Activated CD8-positive, alpha-beta memory T cell treated with anti-CD3 and anti-CD28 coated beads, Interleukin-2, amount 50 U/mL, for 48 hours (primary cell): Measurements from ENCODE around the gene APOD.
"Not testable (repeated sequence)": the region's sequence is repeated elsewhere in the genome, so short reads cannot be mapped to it uniquely, and the experiment has no call there.

ENCODE experiments used
- DNase-seq: peaks from one replicate; pipeline ENCODE4 v3.0.0-alpha.2; 2020

Gene APOD

DNA sequence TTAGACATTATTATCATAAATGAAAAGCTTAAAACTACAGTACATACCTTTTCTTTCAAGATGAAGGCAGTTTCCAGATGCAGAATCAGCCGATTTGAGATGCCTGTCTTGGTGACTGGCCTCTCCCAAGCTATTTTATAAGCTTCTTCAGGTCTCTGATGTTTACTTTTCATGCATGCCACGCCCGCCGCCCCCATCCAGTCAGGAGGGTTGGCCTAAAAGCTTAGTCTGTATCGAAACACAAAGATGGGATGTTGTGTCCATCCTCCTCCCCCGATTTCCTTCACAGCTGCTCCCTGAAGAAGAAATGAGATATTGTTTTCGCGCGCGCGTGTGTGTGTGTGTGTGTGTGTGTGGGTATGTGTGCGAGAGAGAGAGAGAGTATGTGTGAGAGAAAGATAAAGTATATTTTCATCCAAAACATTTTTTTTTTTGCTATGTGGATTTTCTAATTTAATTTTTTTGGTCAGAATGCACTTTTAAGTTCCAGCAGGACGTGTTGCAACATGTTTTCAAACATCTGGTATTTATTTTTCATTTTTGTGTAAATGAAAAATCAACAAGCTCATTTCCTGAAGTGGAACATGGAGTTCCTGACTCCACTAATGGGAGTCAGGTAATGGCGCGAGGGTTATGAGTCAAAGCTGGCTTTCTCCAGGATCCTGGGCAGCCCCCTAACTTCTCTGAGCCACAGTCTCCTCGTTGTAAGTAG, at the start of gene APOD:
TSS of gene APOD (minus strand) at position 110 of the 712 bp plus-strand sequence. CDS start 4,479 bp downstream, outside the sequence.
- peak; percentile 51 for DNase-seq

DNA sequence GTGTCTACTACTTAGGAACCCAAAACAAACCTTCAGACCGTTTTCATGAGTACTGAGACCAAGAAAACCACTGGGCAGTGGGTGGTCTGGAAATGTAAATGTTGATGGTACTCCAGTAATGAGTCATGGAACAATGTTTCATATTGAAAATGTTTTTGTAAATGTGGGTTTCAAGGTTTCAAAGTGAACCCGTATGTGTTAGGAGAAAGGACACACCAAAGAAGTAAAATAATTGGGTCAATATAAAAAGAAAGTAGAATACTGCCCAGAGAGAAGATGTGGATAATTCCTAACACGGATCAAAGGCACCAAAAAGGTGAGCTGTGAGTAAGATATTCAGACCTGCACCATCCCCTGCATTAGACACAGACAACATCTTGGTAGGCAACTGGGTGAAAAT, 49.6 kb upstream of the APOD start:
- DNase-seq: not testable (repeated sequence)

DNA sequence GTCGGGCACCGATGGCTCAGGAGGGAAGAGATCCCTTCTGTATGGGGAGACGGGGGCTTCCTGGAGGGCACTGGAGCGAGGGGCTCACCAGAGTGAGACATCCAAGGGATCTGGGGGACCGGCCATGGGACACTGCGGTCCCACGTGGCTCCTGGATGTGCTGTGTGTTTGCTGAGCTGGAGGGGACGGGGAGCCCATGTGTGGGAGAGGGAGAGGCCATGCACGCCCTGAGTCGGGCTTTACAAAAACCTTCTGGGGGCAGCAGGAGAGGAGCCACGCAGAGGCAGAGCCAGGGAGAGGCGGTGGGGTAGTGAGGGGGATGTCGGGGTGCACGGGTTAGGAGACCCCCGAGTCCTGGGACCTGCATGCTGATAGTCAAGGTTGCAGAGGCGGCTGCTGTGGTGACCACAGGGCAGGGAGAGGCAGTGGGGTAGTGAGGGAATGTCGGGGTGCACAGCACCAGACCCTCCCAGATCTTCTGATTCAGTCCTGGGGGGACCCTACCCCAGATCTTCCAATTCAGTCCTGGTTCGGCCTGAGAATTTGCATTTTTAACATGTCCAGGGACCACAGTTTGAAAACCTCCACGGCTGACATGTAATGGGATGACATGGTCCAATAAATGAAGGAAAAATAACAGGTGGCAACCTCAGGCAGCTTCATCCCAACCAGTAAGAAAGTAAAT, 48.9 kb upstream of the APOD start:
- peak; percentile 74 for DNase-seq

DNA sequence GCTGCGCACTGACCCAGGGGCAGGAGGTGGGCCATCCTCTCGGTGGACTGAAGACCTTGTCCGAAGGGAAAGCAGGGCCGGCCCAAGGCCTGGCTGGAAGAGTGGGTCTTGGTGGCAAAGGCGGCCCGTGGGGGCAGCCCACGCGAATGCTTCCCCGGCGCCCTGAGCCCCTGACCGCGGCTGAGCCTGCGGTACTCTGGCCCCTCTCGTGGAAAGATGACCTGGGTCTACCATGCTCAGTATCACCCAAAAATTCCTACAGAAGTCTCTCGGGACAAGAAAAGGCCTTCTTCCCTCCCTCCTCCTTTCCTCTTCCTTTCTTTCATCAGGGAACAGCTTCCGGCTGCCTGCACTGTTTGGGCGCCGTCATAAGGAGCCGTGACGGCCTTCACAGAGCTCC, 48.3 kb upstream of the APOD start:
- DNase-seq: peak; percentile 57

DNA sequence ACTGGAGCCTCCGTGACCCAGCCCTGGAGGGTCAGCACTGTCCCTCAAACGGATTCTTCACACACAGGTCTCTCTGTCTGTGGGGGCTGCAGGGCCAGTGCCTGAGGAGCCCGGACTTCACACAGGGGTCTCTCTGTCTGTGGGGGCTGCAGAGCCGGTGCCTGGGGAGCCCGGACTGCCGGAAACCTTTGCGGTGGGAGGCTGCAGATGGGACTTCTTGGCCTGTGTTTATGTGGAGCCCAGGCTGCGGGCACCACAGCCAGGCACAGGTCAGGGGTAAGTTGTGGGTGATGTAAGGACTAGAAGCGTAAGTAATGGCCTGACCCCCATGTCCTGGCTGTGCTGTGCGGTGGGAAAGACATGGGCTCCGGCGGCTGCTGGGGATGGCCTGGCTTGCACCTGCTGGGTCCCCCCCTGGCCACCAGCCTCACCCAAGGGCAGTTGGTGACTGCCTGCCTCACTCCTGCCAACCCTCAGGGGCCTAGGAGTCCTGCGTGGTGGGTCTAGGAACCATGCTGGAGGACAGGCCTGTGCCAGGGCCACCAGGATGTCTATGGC, 47.3 kb upstream of the APOD start:
- DNase-seq: peak; percentile 49

DNA sequence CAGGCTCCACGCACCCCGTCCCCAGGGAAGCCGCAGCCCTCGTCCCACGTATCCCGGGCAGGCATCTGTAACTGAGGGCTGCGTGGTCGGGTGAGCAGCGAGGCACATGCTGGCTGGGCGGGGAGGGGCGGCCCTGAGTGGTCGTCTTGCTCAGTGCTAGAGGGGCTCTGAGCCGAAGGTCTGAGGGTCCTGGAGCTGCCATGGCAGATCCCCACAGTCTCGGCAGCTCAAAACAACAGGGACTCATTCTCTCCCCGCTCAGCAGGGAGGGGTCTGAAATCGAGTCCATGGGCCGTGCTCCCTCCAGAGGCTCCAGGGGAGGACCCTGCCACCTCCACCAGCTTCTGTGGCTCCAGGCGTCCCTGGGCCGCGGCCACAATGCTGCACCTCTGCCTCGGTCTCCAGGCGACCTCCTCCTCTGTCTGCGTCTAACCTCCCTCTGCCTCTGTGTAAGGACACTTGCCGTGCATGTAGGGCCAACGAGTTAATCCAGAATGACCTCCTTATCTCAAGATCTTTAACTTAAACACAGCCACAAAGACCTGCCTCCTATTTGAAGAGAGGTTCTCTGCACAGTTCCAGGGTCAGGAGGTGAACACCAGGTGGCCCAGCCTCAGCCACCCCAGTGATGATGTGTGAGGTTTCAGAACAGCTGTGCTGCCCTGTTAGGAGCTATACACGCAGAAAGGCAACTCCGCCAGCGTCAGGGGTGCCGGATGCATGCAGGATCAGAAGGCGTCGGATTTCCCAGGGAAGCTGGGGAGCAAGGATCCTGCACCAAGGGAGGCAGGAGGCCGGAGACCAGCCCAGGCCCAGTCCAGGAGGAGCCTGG, 46.6 kb upstream of the APOD start:
- peak; percentile 52 for DNase-seq

DNA sequence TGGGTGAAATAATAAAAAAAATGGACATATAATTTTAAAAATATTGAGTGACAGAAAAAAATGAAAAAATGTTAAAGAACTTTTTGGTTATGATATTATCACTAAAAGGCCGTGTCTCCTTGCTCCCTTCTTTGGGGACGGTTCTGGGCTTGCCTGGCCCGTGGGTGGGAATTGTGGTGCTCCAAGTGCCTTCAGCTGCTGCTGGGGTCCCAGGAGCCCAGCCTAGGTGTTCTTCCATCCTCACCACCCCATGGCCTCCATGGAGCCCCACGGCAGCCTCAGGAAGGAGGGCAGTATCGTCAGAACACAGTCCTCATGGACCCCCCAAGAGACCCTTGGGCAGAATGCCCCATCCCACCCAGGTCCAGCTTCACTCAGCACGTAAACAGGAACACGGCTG, 45.9 kb upstream of the APOD start:
- peak; percentile 47 for DNase-seq

DNA sequence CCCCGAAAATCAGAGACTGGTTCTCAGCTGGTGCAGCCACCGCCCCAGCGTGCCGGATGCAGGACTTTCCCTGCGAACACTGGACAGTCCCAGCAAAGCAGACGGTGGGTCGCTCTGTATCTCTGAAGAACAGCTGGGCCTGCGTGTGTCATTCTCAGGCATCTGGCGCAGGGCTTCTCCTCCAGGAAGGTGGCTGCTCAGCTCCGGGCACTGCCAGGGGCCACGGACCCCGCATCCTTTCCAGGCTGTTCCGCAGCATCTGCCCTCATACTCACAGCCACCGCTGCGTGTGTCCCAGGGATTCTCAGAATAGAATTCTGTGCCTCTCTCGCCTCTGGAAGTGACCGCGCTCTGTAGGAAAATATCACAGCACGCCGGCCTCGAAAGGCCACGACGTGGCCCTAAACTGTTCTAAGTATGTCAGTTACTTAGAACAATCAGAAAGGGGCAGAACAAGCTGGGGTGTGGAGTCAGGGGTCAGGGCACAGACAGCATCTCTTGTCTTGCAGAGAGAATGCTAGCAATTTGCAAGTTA, 44.7 kb upstream of the APOD start:
- DNase-seq: peak; percentile 53

DNA sequence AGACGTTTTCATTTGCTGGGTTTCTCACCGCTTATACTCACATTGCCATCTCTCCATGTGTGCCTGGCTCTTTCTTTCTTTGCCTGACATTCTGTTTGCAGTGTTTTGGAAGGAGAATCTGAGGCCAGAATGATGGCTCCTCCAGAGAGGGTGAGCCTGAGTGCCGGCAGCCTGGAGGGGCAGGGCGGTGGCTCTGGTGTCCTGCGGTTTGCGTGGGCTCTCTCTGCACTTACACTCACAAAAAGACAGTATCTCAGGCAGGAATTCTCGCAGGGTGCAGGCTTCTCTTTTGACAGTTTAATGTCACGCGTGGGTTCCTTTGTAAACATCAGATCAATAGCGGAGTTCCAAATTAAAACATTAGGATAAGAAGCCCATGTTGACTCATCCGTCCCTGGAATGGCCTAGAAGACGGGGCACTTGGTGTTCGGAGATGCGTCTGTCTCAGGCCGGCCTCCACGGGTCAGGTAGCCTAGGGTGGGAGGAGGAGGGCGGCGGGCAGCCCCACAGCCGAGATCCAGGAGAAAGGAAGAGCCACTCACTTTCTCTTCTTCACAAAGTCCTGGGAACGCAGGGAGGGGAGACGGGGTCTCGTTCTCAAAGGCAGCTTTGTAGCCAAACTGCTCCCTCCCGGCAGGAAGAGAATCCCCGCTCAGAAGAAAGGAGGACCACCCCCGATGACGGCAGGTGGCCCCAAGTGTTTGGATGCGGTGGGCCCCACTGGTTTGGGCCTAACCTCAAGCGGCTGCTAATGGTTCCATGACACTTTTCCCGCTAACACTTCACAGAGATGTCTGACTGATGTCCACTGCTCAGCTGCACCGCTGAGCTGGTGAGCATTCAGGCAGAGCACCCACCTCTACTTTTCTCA, 44.0 kb upstream of the APOD start:
- DNase-seq: peak; percentile 57

DNA sequence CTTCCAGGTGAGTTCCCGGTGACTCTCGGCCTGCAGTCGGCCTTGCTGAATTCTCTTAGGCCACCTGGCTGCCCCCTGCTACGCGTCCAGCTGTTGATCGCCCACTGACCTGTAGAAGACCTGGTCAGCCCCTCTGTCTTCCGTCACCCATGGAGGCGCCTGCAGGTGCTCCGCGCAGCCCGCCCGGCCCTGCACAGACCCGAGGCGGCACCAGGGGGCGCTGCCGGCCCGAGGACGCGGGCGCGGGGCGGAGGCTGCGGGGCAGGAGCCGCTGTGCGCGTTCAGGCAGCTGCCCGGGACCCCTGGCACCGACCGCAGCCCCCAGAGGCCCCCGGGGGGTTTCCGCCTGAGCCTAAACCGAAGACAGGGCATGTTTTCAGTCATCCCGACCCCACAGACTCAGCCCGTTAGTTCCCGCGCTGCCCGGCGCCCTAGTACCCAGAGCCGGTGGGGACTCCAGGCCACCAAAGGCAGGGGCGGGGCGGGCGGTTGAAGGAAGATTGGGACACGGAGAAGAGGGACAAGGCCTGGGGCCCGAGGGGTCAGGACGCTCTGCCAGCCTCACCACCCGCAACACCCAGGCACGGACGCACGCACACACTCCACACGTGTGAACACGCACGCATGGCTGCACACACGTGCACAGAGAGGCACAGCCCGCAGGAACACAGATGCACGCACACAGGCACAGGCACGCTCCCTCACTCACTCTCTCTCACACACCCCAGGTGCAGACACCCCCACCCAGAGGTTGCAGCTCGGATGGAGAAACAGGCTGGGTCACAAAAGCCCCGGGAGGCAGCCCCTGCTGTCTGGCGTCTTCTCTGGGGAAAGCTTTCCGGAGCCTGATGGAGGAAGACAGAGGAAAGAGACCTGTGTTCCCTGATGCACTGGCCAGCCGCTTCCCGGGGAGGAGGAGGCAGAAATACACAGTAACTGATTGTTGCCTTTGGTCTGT, 41.1 kb upstream of the APOD start:
- DNase-seq: peak; percentile 78

DNA sequence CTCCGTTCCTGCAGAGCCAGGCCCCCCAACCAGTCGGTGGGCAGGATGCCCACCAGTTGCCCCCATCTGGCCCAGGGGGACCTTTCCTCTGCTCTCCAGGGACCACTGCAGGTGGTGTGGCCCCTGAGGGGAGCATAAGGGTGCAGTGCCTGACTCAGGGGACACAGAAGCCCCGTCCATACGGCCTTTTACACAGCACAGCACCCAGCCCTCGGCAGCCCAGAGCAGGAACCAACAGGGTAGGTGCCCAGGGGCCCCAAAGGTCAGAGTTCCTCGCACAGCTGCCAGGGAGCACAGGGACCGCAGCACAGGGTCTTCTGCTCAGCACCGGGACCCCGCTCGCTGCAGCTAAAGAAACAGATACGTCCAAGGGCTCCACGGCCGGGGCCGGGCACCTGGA, 40.4 kb upstream of the APOD start:
- not testable (repeated sequence) for DNase-seq

DNA sequence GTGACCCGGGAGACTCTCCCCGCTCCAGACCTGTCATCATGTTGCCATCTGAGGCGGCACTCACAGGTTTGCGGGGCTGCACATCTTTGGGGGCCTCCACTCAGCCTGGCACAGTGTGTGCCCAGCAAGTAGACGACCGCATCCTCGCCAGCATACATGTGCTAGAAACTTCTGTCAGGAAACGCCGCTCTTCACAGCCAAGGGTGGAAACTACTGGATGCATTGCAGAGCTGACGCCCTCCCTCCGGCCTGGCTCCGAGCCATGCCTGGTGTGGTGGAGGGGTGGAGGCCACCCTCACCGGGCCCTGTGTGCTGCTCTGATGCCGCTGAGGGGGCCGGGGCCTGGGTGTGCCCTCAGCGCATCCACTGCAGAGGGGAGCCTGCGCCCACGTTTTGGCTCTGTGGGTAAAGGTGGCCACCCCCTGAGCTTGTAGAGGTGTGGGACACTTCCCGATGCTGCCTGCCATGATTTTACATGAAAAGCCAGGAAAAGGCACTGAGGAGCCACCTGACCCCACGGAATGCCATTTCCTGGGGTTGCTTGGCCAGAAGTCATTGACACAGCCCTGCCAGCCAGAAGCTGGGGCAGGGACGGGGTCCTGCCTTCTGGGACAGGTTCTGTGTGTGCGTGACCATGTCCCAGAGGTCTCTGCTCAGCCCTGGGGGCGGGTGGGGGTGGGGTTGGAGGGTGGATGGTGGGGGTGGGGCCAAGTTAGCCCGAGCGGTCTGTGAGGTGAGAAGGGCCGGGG, 39.7 kb upstream of the APOD start:
- peak; percentile 55 for DNase-seq

DNA sequence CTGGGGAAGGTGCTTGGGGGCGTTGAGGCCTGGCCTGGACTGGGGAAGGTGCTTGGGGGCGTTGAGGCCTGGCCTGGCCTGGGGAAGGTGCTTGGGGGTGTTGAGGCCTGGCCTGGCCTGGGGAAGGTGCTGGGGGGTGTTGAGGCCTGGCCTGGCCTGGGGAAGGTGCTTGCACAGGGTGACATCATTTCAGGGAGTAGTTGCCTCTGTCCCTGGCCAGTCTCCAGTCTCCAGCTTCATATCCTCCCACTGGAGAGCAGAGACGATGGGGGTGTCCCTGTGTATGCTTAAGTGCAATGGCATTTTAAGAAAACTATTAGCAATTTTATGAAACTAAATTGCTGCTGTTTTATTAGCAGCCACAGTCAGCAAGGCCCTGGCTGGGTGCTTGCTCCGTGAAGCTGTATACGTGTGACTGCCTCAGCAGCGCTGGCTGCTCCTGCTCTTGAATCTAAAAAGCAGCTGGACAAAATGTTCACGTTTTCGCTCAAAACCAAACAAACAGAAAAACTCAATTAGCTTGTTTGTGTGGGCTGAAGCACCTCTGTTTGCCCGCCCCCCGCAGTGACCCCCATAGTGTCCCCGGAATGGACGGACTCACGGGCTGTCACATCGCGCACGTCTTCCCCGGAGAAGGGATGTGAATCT, 38.9 kb upstream of the APOD start:
- peak; percentile 57 for DNase-seq

DNA sequence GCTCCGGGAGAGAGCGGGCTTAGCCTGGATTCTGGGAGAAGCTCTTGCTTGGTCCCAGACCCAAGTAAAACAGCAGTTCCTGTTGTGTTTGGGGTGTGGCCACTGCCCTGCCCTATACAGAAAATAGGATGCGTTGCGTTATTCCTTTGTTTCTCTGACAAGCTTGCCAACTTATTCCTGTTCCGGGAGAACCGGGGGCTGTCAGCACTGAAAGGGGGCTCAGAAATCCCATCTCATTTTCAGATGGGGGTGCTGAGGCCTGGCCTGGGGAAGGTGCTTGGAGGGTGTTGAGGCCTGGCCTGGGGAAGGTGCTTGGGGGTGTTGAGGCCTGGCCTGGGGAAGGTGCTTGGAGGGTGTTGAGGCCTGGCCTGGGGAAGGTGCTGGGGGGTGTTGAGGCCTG, 38.3 kb upstream of the APOD start:
- DNase-seq: peak; percentile 59

DNA sequence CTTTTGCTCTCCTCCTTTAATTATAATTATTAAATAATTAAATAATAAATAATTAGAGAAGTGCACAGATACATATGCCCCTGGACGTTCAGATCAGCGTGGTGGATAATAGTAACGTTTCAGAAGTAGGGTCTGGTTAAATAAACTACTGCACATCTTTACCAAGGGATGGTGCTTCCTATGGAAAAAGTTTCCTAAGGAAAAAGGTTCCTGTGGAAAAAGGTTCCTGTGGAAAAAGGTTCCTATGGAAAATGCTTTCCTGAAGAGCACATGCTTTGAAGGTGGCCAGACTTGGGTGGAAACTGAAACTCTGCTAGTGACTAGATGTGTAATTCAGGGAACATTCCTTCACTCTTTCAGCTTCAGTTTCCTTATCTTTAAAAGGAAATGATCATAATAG, 37.4 kb upstream of the APOD start:
- DNase-seq: not testable (repeated sequence)

DNA sequence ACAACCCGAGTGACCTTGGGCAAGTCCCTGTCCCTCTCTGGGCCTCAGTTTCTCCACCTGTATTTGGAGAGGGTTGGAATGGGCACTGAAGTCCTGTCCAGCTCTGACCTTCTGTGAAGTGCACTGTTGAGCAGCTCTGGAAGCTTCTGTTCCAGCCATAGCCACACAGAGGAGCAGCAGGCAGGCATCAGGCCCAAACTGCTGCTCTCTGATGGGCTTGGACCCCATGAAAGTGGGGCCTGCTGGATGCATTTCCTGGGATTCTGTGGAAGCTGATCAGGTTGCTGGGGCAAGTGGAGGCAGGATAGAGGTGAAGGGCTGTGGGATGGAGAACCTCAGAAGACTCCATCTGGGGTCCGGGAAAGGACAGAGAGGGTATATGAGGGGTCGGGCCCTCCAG, 36.7 kb upstream of the APOD start:
- DNase-seq: peak; percentile 54

DNA sequence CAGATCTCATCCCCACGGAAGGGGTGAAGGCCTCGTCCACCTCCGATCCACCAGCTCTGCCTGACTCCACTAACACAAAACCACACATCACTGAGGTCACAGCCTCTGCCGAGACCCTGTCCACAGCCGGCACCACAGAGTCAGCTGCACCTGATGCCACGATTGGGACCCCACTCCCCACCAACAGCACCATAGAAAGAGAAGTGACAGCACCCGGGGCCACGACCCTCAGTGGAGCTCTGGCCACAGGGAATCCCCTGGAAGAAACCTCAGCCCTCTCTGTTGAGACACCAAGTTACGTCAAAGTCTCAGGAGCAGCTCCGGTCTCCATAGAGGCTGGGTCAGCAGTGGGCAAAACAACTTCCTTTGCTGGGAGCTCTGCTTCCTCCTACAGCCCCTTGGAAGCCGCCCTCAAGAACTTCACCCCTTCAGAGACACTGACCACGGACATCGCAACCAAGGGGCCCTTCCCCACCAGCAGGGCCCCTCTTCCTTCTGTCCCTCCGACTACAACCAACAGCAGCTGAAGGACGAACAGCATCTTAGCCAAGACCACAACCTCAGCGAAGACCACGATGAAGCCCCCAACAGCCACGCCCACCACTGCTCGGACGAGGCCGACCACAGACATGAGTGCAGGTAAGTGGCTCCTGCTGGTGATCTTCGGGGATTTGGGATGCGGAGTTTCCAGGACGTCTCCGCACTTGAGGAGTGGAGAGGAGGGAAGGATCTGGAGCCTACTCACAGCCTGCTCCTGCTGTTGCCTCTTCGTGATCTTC, 36.0 kb upstream of the APOD start:
- DNase-seq: peak; percentile 55

DNA sequence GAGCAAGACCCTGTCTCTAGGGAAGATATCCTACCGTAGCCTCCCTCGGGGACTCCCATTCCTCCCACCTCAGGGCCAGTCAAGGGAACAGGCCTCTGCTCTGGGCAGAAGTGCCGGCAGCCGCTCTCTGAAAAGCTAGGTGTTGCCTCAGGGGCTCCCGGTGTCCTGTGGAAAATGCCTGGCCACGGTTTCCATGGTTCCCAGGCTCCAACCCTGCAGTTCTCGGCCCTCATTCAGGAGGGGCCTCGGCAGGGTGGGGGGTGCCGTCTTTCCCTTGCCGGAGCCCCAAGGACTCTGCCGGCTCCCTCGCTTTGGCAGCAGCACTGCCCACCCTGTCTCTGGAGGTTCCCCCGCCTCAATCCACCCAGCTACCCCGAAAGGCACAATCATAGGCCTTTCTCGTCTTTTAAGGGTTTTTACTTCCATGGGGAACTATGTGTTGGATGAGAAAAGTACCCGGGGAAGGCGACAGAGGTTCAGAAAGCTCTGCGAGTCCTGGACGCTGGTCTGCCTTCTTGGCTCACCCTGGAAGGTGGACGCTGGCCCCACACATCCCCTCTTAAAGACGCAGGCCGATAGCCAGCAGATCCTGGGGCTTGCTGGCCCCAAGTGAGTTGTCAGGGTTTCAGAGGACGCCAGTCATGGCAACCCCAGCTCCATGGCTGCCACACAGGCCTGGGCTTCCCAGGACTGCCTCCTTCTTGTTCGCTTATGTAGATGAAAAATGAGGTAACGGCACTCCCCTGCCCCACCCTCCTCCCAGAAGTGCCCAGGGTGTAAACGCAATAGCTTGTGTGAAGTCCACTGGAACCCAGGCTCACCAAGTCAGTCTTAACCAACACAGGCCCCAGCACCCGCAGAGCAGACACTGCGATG, 34.3 kb upstream of the APOD start:
- DNase-seq: not testable (repeated sequence)
